Heart left ventricle (tissue), 13 donors: ENCODE data around the gene SWSAP1.

Experiments
- CTCF ChIP-seq, 12 donors: fragments of 200-600 bp; sonication (generic) in 4 of 12; IDR thresholded peaks; one replicate each; pipeline versions ENCODE4 v1.5.0 to v1.8.0; 2018 to 2022; ENCODE audit warnings: antibody characterized with exemption in 12 of 12, mild to moderate bottlenecking in 5 of 12
- POLR2A ChIP-seq, 2 donors: fragments of 450-650 bp; IDR thresholded peaks; one replicate each; pipeline ENCODE4 v1.6.1; 2017; ENCODE audit warnings: antibody characterized with exemption in 2 of 2, mild to moderate bottlenecking in 2 of 2, moderate library complexity in 2 of 2
- donor health status: ischemic (EF 13 %, LVEDD 7.1; RV severe dilation, severe dysfunction).
- donor health status: DM: no; HTN: yes; CAD: no.
- donor health status: DM: no; HTN: no; CAD: no.
- donor health status: ischemic (EF 25% LVEDD 6.9; RV normal size, moderate dysfunction).
- donor health status: ischemic (EF 25% LVEDD 5.7; RV mildly dilated, moderate dysfunction).
- donor health status: ischemic (EF 35%, LVEDD 5.7; RV mildly dilated, moderate dysfunction).
- donor health status: nonischemic (EF 11% LVEDD 7.7; RV severe dilation, severe dysfunction).
- donor health status: DM: yes; HTN: yes; CAD: no.
- donor health status: PGD.
- donor health status: ischemic (EF 29% LVEDD 5.4; RV normal size, mild dysfunction).
- donor health status: nonischemic (EF 23%, LVEDD 6.1; RV moderate dilation, normal function).

- TF ChIP-seq CTCF (IDR thresholded peaks at IDR 0.05): no peak
- no peak for TF ChIP-seq POLR2A (IDR thresholded peaks at IDR 0.05)
Observed at GRCh38 chr19:11416346-11417052, 42.0 kb downstream of the SWSAP1 start.
